Heart left ventricle (tissue), 13 donors: ENCODE results near the gene LBX1.

Experiments used
- POLR2A ChIP-seq, 2 donors: fragments of 450-650 bp; IDR thresholded peaks; one replicate each; pipeline ENCODE4 v1.6.1; 2017; ENCODE audit warnings: antibody characterized with exemption in 2 of 2, mild to moderate bottlenecking in 2 of 2, moderate library complexity in 2 of 2
- TF ChIP-seq, protein P1 (sequence below), 12 donors: fragments of 200-600 bp; sonication (generic) in 4 of 12; IDR thresholded peaks; one replicate each; pipeline versions ENCODE4 v1.5.0 to v1.8.0; 2018 to 2022; ENCODE audit warnings: antibody characterized with exemption in 12 of 12, mild to moderate bottlenecking in 5 of 12
- donor health status: ischemic (EF 13 %, LVEDD 7.1; RV severe dilation, severe dysfunction).
- donor health status: DM: no; HTN: yes; CAD: no.
- donor health status: DM: no; HTN: no; CAD: no.
- donor health status: ischemic (EF 25% LVEDD 6.9; RV normal size, moderate dysfunction).
- donor health status: ischemic (EF 25% LVEDD 5.7; RV mildly dilated, moderate dysfunction).
- donor health status: ischemic (EF 35%, LVEDD 5.7; RV mildly dilated, moderate dysfunction).
- donor health status: nonischemic (EF 11% LVEDD 7.7; RV severe dilation, severe dysfunction).
- donor health status: DM: yes; HTN: yes; CAD: no.
- donor health status: PGD.
- donor health status: ischemic (EF 29% LVEDD 5.4; RV normal size, mild dysfunction).
- donor health status: nonischemic (EF 23%, LVEDD 6.1; RV moderate dilation, normal function).

GRCh38 chr10:101219946-101220451 lies 9.3 kb downstream of the LBX1 start:
- TF ChIP-seq, protein P1, sequence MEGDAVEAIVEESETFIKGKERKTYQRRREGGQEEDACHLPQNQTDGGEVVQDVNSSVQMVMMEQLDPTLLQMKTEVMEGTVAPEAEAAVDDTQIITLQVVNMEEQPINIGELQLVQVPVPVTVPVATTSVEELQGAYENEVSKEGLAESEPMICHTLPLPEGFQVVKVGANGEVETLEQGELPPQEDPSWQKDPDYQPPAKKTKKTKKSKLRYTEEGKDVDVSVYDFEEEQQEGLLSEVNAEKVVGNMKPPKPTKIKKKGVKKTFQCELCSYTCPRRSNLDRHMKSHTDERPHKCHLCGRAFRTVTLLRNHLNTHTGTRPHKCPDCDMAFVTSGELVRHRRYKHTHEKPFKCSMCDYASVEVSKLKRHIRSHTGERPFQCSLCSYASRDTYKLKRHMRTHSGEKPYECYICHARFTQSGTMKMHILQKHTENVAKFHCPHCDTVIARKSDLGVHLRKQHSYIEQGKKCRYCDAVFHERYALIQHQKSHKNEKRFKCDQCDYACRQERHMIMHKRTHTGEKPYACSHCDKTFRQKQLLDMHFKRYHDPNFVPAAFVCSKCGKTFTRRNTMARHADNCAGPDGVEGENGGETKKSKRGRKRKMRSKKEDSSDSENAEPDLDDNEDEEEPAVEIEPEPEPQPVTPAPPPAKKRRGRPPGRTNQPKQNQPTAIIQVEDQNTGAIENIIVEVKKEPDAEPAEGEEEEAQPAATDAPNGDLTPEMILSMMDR (IDR thresholded peaks at IDR 0.05) = no peak
- no peak for TF ChIP-seq POLR2A (IDR thresholded peaks at IDR 0.05)
